Choroid plexus epithelial cell (primary cell): ENCODE measurements around the gene WDR54.

Experiments used
- DNase-seq: peaks from one replicate; pipeline ENCODE4 v3.0.0-alpha.2; 2010; ENCODE audit warnings: low read depth
- H3K4me3 ChIP-seq: 2 replicates; pipeline ENCODE4 v1.5.1; 2011; ENCODE audit warnings: low read depth, mild to moderate bottlenecking, control low read depth, low read length, moderate library complexity
- CTCF ChIP-seq: conservative IDR thresholded peaks from 2 replicates; pipeline ENCODE4 v1.5.1; 2011; ENCODE audit warnings: low read depth, mild to moderate bottlenecking, control low read depth, inconsistent platforms, low read length, moderate library complexity

WDR54 gene

GRCh38 chr2:74436848-74437695 is 15.5 kb downstream of the WDR54 start:
- TF ChIP-seq CTCF, result no peak
- H3K4me3 ChIP-seq, result no peak overlapping the region
- DNase-seq, result peak; percentile 75

GRCh38 chr2:74438248-74438647 is 16.7 kb downstream of the WDR54 start:
- H3K4me3 ChIP-seq, result no peak overlapping the region
- no peak for DNase-seq
- no peak for TF ChIP-seq CTCF

- TF ChIP-seq CTCF, result no peak
- peak overlapping the region; percentile 68 for H3K4me3 ChIP-seq
- DNase-seq, result no peak
Measured at GRCh38 chr2:74439373-74439772, 17.8 kb downstream of the WDR54 start.

- TF ChIP-seq CTCF, result no peak
- H3K4me3 ChIP-seq, result peak overlapping the region; percentile 68
- peak; percentile 46 for DNase-seq
Measured at GRCh38 chr2:74439803-74440377, 18.4 kb downstream of the WDR54 start.

GRCh38 chr2:74440378-74441169 is 19.0 kb downstream of the WDR54 start:
- peak; percentile 77 for DNase-seq
- H3K4me3 ChIP-seq, result peak overlapping the region; percentile 68

GRCh38 chr2:74441170-74441689 is 19.7 kb downstream of the WDR54 start:
- TF ChIP-seq CTCF, result no peak

More at GRCh38 chr2:74440378-74441169, 19.0 kb downstream of the WDR54 start:
- peak; percentile 28 for TF ChIP-seq CTCF

More at GRCh38 chr2:74441170-74441689, 19.7 kb downstream of the WDR54 start:
- peak overlapping the region; percentile 41 for H3K4me3 ChIP-seq
- no peak for DNase-seq
